Karpas-422 (cell line): ENCODE measurements around the gene C1orf116. TPM values are rescaled to one million over a fixed set of nuclear protein-coding genes. Genes with fewer than 3 reads are reported as not detected.

Source experiments
- DNase-seq: peaks from one replicate; pipeline ENCODE4 v3.0.0-alpha.2; 2015
- H2AFZ ChIP-seq: fragments of 200-600 bp; sonication (generic); 2 replicates; pipeline ENCODE4 v1.6.1; 2014; ENCODE audit warnings: antibody characterized with exemption, low read length, mixed read lengths
- H3K27ac ChIP-seq: fragments of 200-600 bp; sonication (generic); 2 replicates; pipeline ENCODE4 v1.5.1; 2014; ENCODE audit warnings: mild to moderate bottlenecking, low read length, moderate library complexity
- H3K27me3 ChIP-seq: fragments of 200-600 bp; sonication (generic); 2 replicates; pipeline ENCODE4 v1.6.1; 2014; ENCODE audit warnings: low read length, mixed read lengths
- H3K36me3 ChIP-seq: fragments of 200-600 bp; sonication (generic); 2 replicates; pipeline ENCODE4 v1.6.1; 2014; ENCODE audit warnings: low read length, mixed read lengths; ENCODE audit not compliant: insufficient read depth
- H3K4me1 ChIP-seq: fragments of 200-600 bp; sonication (generic); 2 replicates; pipeline ENCODE4 v1.6.1; 2014; ENCODE audit warnings: mild to moderate bottlenecking, low read length, mixed read lengths
- H3K4me2 ChIP-seq: fragments of 200-600 bp; sonication (generic); 2 replicates; pipeline ENCODE4 v1.6.1; 2014; ENCODE audit warnings: low read length, low read depth, mild to moderate bottlenecking; ENCODE audit not compliant: poor library complexity, severe bottlenecking
- H3K4me3 ChIP-seq: fragments of 200-600 bp; sonication (generic); 2 replicates; pipeline ENCODE4 v1.5.1; 2014; ENCODE audit warnings: mild to moderate bottlenecking, antibody characterized with exemption, low read length, mixed read lengths
- H3K79me2 ChIP-seq: fragments of 200-600 bp; sonication (generic); 2 replicates; pipeline ENCODE4 v1.6.1; 2014; ENCODE audit warnings: mild to moderate bottlenecking, low read length, mixed read lengths
- H3K9ac ChIP-seq: fragments of 200-600 bp; sonication (generic); 2 replicates; pipeline ENCODE4 v1.6.0; 2014; ENCODE audit warnings: low read length
- H3K9me2 ChIP-seq: fragments of 200-600 bp; sonication (generic), shearing (Covaris generic); replicated peaks from 2 replicates; pipeline ENCODE4 v1.6.0; 2014; ENCODE audit warnings: mild to moderate bottlenecking, low read length, moderate library complexity; ENCODE audit not compliant: insufficient read depth
- H3K9me3 ChIP-seq: fragments of 300-700, 200-600 bp; sonication (generic); 2 replicates; pipeline ENCODE4 v1.6.1; 2014; ENCODE audit warnings: low read length, mixed read lengths
- H4K20me1 ChIP-seq: fragments of 200-600 bp; sonication (generic); 2 replicates; pipeline ENCODE4 v1.6.1; 2014; ENCODE audit warnings: mild to moderate bottlenecking, antibody characterized with exemption, low read length, low read depth; ENCODE audit not compliant: insufficient read depth
- total RNA-seq: library from RNA; depleted of rRNA; stranded (reverse); fragments of >200 nt; shearing (Covaris generic); gene quantifications from 2 replicates; pipeline ENCODE4 v1.2.3, GENCODE V29; 2014; ENCODE audit warnings: low replicate concordance

C1orf116 gene
- total RNA-seq, 1 experiment from 2014 or later = not detected

GRCh38 chr1:207029701-207030521 is 2.6 kb downstream of the C1orf116 start:
- H4K20me1 ChIP-seq = no peaks in the 10 kb centered on the region
- H3K9ac ChIP-seq = no peak overlapping the region
- H3K4me1 ChIP-seq = no peaks in the 10 kb centered on the region
- DNase-seq = no peak
- no peaks in the 10 kb centered on the region for H3K27me3 ChIP-seq
- H3K36me3 ChIP-seq = no peaks in the 10 kb centered on the region
- no peaks in the 10 kb centered on the region for H3K79me2 ChIP-seq
- H3K4me2 ChIP-seq = no peak overlapping the region
- H3K27ac ChIP-seq = no peak overlapping the region
- H3K4me3 ChIP-seq = no peak overlapping the region
- no peaks in the 10 kb centered on the region for H3K9me2 ChIP-seq
- H2AFZ ChIP-seq = no peak overlapping the region
- H3K9me3 ChIP-seq = no peaks in the 10 kb centered on the region

DNA sequence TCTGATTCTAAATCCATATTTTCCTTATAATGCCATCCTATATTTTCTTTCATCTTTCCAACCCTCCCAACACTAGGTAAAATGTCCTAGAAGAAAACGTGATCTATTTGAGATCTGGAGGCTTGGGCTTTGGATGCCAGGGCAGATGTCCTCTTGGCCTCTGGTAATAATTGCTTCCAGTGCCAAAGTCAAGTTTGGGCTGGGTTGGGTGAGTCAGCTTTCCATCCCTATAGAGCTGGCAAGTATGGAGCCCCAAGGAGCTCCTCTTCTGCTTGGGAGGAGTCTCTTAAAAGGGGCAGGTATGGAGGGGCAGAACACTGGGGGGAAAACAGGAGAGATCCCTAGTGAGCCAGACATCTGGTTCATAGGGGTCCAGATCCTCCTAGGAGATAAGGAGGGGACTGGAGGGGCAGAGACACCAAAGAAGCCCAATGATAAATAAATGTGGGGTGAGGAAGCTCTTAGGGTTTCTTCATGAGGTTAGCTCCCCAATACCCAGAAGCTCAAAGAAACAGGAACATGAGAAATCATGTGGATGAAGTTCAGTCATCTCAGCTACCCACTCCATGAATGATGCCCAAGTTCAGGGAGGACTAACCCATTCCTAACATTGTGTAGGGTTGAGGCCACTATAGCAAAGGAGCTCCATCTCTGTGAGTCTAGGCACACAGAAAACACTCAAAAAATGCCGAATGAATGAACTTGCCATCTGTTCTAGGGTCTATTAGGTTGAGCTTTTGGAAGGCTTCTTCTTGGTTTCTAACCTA is 3.5 kb downstream of the C1orf116 start:
- no peak for DNase-seq
- Histone ChIP-seq H3K4me2 (no peak overlapping the region), H2AFZ (no peak overlapping the region), H3K36me3 (no peaks in the 10 kb centered on the region), H3K4me3 (no peak overlapping the region), H3K27me3 (no peaks in the 10 kb centered on the region), H3K9ac (no peak overlapping the region), H4K20me1 (no peaks in the 10 kb centered on the region), H3K9me3 (no peaks in the 10 kb centered on the region), H3K79me2 (no peaks in the 10 kb centered on the region), H3K4me1 (no peaks in the 10 kb centered on the region), H3K9me2 (no peaks in the 10 kb centered on the region), H3K27ac (no peak overlapping the region)

- Histone ChIP-seq H3K4me3 (no peak overlapping the region), H3K27me3 (no peaks in the 10 kb centered on the region), H3K27ac (no peak overlapping the region), H3K9me3 (no peaks in the 10 kb centered on the region), H3K79me2 (no peaks in the 10 kb centered on the region), H3K9me2 (no peaks in the 10 kb centered on the region), H3K4me1 (no peaks in the 10 kb centered on the region), H2AFZ (no peak overlapping the region), H3K4me2 (no peak overlapping the region), H4K20me1 (no peaks in the 10 kb centered on the region), H3K36me3 (no peaks in the 10 kb centered on the region), H3K9ac (no peak overlapping the region)
- no peak for DNase-seq
These were observed 4.6 kb downstream of the C1orf116 start for GRCh38 chr1:207027921-207028320.

DNA sequence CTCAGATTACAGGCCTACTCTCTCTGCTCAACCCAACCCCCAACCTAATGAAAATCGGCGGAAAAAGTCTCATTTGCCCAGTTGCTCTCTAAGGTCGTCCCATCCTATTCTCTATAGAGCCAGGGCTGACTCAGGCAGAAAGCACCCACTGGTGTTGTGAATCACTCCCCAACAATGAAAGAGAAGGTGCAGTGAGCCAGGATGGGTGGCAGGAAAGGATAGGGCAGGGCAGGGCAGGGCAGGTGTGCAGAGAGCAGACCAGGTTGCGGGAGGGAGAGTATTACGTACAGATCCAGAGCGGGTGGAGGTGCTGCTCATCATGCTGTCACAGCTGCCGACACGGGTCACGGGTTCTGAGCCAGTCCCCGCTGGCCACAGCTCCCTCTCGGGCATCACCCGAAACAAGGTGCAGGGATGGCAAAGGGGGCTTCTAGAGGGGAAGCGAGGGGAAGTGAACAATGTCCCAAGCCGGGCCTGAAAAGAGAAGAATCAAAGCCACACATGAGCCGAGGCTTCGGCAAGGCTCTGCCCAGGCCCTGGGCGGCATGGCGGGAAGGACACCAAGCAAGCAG is 5.3 kb downstream of the C1orf116 start:
- Histone ChIP-seq H2AFZ (no peak overlapping the region), H3K27me3 (no peaks in the 10 kb centered on the region), H3K9ac (no peak overlapping the region), H3K4me3 (no peak overlapping the region), H3K9me2 (no peaks in the 10 kb centered on the region), H3K79me2 (no peaks in the 10 kb centered on the region), H3K4me1 (no peaks in the 10 kb centered on the region), H3K36me3 (no peaks in the 10 kb centered on the region), H3K4me2 (no peak overlapping the region), H3K27ac (no peak overlapping the region), H3K9me3 (no peaks in the 10 kb centered on the region), H4K20me1 (no peaks in the 10 kb centered on the region)
- no peak for DNase-seq

GRCh38 chr1:207026104-207026534 is 6.4 kb downstream of the C1orf116 start:
- no peak overlapping the region for H3K9ac ChIP-seq
- H3K27ac ChIP-seq = no peak overlapping the region
- no peaks in the 10 kb centered on the region for H4K20me1 ChIP-seq

GRCh38 chr1:207025146-207025880 is 7.2 kb downstream of the C1orf116 start:
- no peaks in the 10 kb centered on the region for H3K79me2 ChIP-seq
- no peaks in the 10 kb centered on the region for H3K9me3 ChIP-seq
- H3K4me3 ChIP-seq = no peak overlapping the region
- H4K20me1 ChIP-seq = no peaks in the 10 kb centered on the region
- H2AFZ ChIP-seq = no peak overlapping the region
- no peak for DNase-seq
- no peaks in the 10 kb centered on the region for H3K9me2 ChIP-seq
- no peak overlapping the region for H3K27ac ChIP-seq
- no peaks in the 10 kb centered on the region for H3K36me3 ChIP-seq
- no peaks in the 10 kb centered on the region for H3K27me3 ChIP-seq
- H3K4me1 ChIP-seq = no peaks in the 10 kb centered on the region
- H3K4me2 ChIP-seq = no peak overlapping the region
- H3K9ac ChIP-seq = no peak overlapping the region

More at GRCh38 chr1:207026104-207026534, 6.4 kb downstream of the C1orf116 start:
- no peak overlapping the region for H2AFZ ChIP-seq
- H3K36me3 ChIP-seq = no peaks in the 10 kb centered on the region
- H3K4me2 ChIP-seq = no peak overlapping the region
- H3K27me3 ChIP-seq = no peaks in the 10 kb centered on the region
- DNase-seq = no peak
- H3K79me2 ChIP-seq = no peaks in the 10 kb centered on the region
- no peak overlapping the region for H3K4me3 ChIP-seq
- H3K4me1 ChIP-seq = no peaks in the 10 kb centered on the region
- H3K9me3 ChIP-seq = no peaks in the 10 kb centered on the region
- H3K9me2 ChIP-seq = no peaks in the 10 kb centered on the region

DNA sequence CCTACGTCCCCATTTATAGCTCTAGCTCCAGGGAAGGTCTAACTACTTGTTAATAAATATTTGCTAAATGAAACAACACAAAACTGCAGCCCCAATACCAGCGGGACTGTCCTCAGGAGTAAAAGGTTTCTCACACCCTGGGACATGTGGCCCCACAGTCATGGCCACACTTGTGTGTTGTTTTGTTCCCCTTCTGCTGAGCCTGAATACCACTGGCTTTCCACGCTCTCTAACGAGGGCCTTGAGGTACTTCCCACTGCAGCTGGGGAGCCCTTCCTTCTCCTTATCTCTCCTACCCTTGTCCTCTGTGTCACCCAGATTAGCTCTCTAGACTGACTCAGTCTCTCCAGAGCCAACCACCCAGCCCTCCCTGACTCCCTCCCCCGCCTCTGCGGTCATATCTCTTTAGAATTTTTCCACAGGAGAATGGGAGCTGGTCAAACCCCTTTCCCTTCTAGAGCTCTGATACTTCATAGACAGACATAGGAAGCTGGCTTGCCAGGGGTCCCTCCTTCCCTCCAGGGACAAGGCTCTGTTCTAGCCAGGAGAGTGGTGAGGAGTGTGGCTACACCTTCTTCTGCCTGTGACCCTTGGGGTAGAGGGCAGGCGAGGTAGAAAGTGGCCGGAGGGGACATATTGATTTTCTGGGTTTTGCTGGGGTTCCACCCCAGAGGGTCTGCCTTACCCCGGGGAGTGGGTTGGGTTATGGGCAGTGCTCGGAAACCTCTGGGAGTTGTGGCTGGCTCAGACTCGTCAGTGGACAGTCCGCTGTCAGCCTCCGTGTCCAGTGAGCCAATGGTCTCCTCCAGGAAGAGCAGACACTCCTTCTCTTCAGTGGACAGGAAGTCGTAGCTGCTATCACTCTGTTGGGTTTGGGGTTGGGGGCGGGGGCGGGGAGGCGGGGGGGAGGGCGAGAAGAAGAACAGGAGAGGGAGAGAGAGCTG is 8.1 kb downstream of the C1orf116 start:
- H3K4me2 ChIP-seq = no peak overlapping the region
- no peaks in the 10 kb centered on the region for H3K36me3 ChIP-seq
- no peak overlapping the region for H3K27ac ChIP-seq
- H2AFZ ChIP-seq = no peak overlapping the region
- no peaks in the 10 kb centered on the region for H3K4me1 ChIP-seq
- H3K79me2 ChIP-seq = no peaks in the 10 kb centered on the region
- H3K9me2 ChIP-seq = no peaks in the 10 kb centered on the region
- DNase-seq = no peak
- H3K4me3 ChIP-seq = no peak overlapping the region
- no peaks in the 10 kb centered on the region for H3K27me3 ChIP-seq
- H4K20me1 ChIP-seq = no peaks in the 10 kb centered on the region
- H3K9ac ChIP-seq = no peak overlapping the region
- H3K9me3 ChIP-seq = no peaks in the 10 kb centered on the region
